HCT116 (cell line): ENCODE data around the gene TCHP. TPM values are rescaled to one million over a fixed set of nuclear protein-coding genes. Genes with fewer than 3 reads are reported as not detected.

Experiments
- ATAC-seq: fragments of 200-7000 bp; cut with Tn5 transposase; 2 replicates; pipeline ENCODE4 v1.9.1; 2020; ENCODE audit warnings: mild to moderate bottlenecking, moderate library complexity
- BruUV-seq: library from RNA; stranded (reverse); fragments of 400-500 nt; replicated peaks from 2 replicates; lab custom pipeline; 2021; lab: Mats Ljungman, UMichigan
- CTCF ChIA-PET: fragments of 300-600 bp; sonication (Branson Sonifier 250); formaldehyde crosslinking; loops from one replicate; lab custom pipeline; 2021; ENCODE audit warnings: antibody characterized with exemption; lab: Charles Lee
- POLR2A ChIA-PET: fragments of 300-600, 350-600 bp; sonication (Branson Sonifier 250); formaldehyde crosslinking; loops from one replicate; lab custom pipeline; 2021; ENCODE audit warnings: antibody characterized with exemption; lab: Charles Lee
- RAD21 ChIA-PET, 2 experiments: fragments of 300-600 bp; sonication (Branson Sonifier 250); formaldehyde crosslinking; loops; one replicate each; lab custom pipeline; 2023; ENCODE audit warnings: low total read pairs in 2 of 2; ENCODE audit not compliant: uncharacterized antibody in 2 of 2, unreplicated experiment in 2 of 2, low non-redundant PET in 1 of 2; lab: Charles Lee
- DNase-seq: peaks from one replicate; pipeline ENCODE4 v3.0.0-alpha.2; 2010; ENCODE audit warnings: low read depth, low spot score
- H2AFZ ChIP-seq: fragments of 200-600 bp; shearing (Covaris generic), sonication (generic); 2 replicates; pipeline ENCODE4 v1.6.1; 2017; ENCODE audit warnings: low read depth, mixed run types, mixed read lengths, antibody characterized with exemption, low read length; ENCODE audit not compliant: poor library complexity, severe bottlenecking
- H3K27ac ChIP-seq: 2 replicates; pipeline ENCODE4 v1.5.1; 2012; ENCODE audit warnings: low read depth, low read length
- H3K27me3 ChIP-seq: fragments of 200-600 bp; sonication (generic); 2 replicates; pipeline ENCODE4 v1.6.1; 2016; ENCODE audit warnings: mixed run types, low read length, mixed read lengths; ENCODE audit not compliant: insufficient read depth
- H3K36me3 ChIP-seq, 2 experiments: fragments of 200-500 bp in 1 of 2; fragments of 200-600 bp in 1 of 2; sonication (Bioruptor generic) in 1 of 2; sonication (generic) in 1 of 2; 2 replicates each; pipeline versions ENCODE4 v1.5.1 to v1.6.1; 2014 to 2016; ENCODE audit warnings: low read length in 2 of 2, inconsistent platforms in 1 of 2, mixed read lengths in 1 of 2, mixed run types in 1 of 2; ENCODE audit not compliant: insufficient read depth in 2 of 2, control insufficient read depth in 1 of 2
- H3K4me1 ChIP-seq, 2 experiments: fragments of 200-600 bp in 1 of 2; sonication (generic) in 1 of 2; 2 replicates each; pipeline versions ENCODE4 v1.5.1 to v1.6.1; 2012 to 2017; ENCODE audit warnings: low read length in 2 of 2, inconsistent platforms in 1 of 2, mild to moderate bottlenecking in 1 of 2, mixed read lengths in 1 of 2, mixed run types in 1 of 2, moderate library complexity in 1 of 2; ENCODE audit not compliant: insufficient read depth in 2 of 2, control insufficient read depth in 1 of 2
- H3K4me2 ChIP-seq: fragments of 200-600 bp; sonication (generic); 2 replicates; pipeline ENCODE4 v1.6.1; 2017; ENCODE audit warnings: mixed run types, low read length, mixed read lengths
- H3K4me3 ChIP-seq, 2 experiments: fragments of 200-600 bp in 1 of 2; sonication (generic) in 1 of 2; replicated peaks in 1 of 2; 2 replicates each; pipeline ENCODE4 v1.5.1; 2011 to 2016; ENCODE audit warnings: low read length in 2 of 2, control low read depth in 1 of 2, low read depth in 1 of 2, mild to moderate bottlenecking in 1 of 2, mixed read lengths in 1 of 2, mixed run types in 1 of 2
- H3K79me2 ChIP-seq: fragments of 200-600 bp; sonication (generic); 2 replicates; pipeline ENCODE4 v1.6.1; 2017; ENCODE audit warnings: mild to moderate bottlenecking, mixed run types, low read length, moderate library complexity, mixed read lengths; ENCODE audit not compliant: insufficient read depth
- H3K9ac ChIP-seq: fragments of 200-600 bp; sonication (generic); 2 replicates; pipeline ENCODE4 v1.6.1; 2016; ENCODE audit warnings: low read length, mixed read lengths
- H3K9me2 ChIP-seq: fragments of 200-600 bp; sonication (generic), shearing (Covaris generic); 2 replicates; pipeline ENCODE4 v1.6.1; 2017; ENCODE audit warnings: mixed run types, mild to moderate bottlenecking, moderate library complexity; ENCODE audit not compliant: insufficient read depth
- H3K9me3 ChIP-seq, 2 experiments: fragments of 200-500 bp in 1 of 2; fragments of 200-600 bp in 1 of 2; sonication (Bioruptor generic) in 1 of 2; sonication (generic) in 1 of 2; 2 replicates each; pipeline ENCODE4 v1.6.1; 2014 to 2017; ENCODE audit warnings: low read length in 2 of 2, mixed read lengths in 2 of 2, inconsistent platforms in 1 of 2, low read depth in 1 of 2, mild to moderate bottlenecking in 1 of 2, mixed run types in 1 of 2, moderate library complexity in 1 of 2; ENCODE audit not compliant: control insufficient read depth in 1 of 2, insufficient read depth in 1 of 2
- H4K20me1 ChIP-seq: fragments of 200-600 bp; sonication (generic), shearing (Covaris generic); 2 replicates; pipeline ENCODE4 v1.6.1; 2017; ENCODE audit warnings: mixed run types, mild to moderate bottlenecking, moderate library complexity; ENCODE audit not compliant: insufficient read depth
- ATF3 ChIP-seq: IDR thresholded peaks from 2 replicates; pipeline ENCODE4 v1.6.1; 2012
- CBX3 ChIP-seq: IDR thresholded peaks from 2 replicates; pipeline ENCODE4 v1.6.1; 2012; ENCODE audit warnings: low read depth
- CTCF ChIP-seq, 3 experiments: fragments of 200-600 bp in 1 of 3; sonication (generic) in 1 of 3; IDR thresholded peaks in 2 of 3; conservative IDR thresholded peaks in 1 of 3; 2 replicates each; pipeline ENCODE4 v1.5.1; 2012 to 2017; ENCODE audit warnings: low read depth in 2 of 3, low read length in 2 of 3, antibody characterized with exemption in 1 of 3, borderline replicate concordance in 1 of 3, control low read depth in 1 of 3, mild to moderate bottlenecking in 1 of 3, mixed read lengths in 1 of 3, mixed run types in 1 of 3, moderate library complexity in 1 of 3; ENCODE audit not compliant: insufficient read depth in 1 of 3
- EGR1 ChIP-seq: IDR thresholded peaks from 2 replicates; pipeline ENCODE4 v1.6.1; 2012; ENCODE audit warnings: low read depth
- ELF1 ChIP-seq: IDR thresholded peaks from 2 replicates; pipeline ENCODE4 v1.6.1; 2012; ENCODE audit warnings: low read depth, borderline replicate concordance
- EZH2 ChIP-seq: fragments of 200-600 bp; sonication (generic); IDR thresholded peaks from 2 replicates; pipeline ENCODE4 v1.6.1; 2017; ENCODE audit warnings: antibody characterized with exemption, mixed run types
- EZH2phosphoT487 ChIP-seq: fragments of 200-600 bp; IDR thresholded peaks from 2 replicates; pipeline ENCODE4 v1.6.1; 2018; ENCODE audit warnings: antibody characterized with exemption, borderline replicate concordance
- FOSL1 ChIP-seq: IDR thresholded peaks from 2 replicates; pipeline ENCODE4 v1.6.1; 2012; ENCODE audit warnings: low read depth
- JUND ChIP-seq: IDR thresholded peaks from 2 replicates; pipeline ENCODE4 v1.6.1; 2012
- MAX ChIP-seq: IDR thresholded peaks from 2 replicates; pipeline ENCODE4 v1.6.1; 2012
- POLR2AphosphoS5 ChIP-seq: IDR thresholded peaks from 2 replicates; pipeline ENCODE4 v1.6.1; 2011; ENCODE audit warnings: mild to moderate bottlenecking, low read depth, low read length, moderate library complexity
- RAD21 ChIP-seq: IDR thresholded peaks from 2 replicates; pipeline ENCODE4 v1.6.1; 2012; ENCODE audit warnings: low read depth, mild to moderate bottlenecking
- SIN3A ChIP-seq: IDR thresholded peaks from 2 replicates; pipeline ENCODE4 v1.6.1; 2012; ENCODE audit warnings: low read depth
- SP1 ChIP-seq: IDR thresholded peaks from 2 replicates; pipeline ENCODE4 v1.6.1; 2012; ENCODE audit warnings: low read depth
- SRF ChIP-seq: IDR thresholded peaks from 2 replicates; pipeline ENCODE4 v1.6.1; 2012; ENCODE audit warnings: low read depth
- TCF7L2 ChIP-seq: IDR thresholded peaks from 2 replicates; pipeline ENCODE4 v1.7.0; 2011; ENCODE audit warnings: borderline replicate concordance, inconsistent platforms; ENCODE audit not compliant: insufficient read depth, insufficient read length; ENCODE audit errors: extremely low read depth
- ZBTB33 ChIP-seq: IDR thresholded peaks from 2 replicates; pipeline ENCODE4 v1.6.1; 2011; ENCODE audit warnings: mild to moderate bottlenecking, low read length, moderate library complexity; ENCODE audit not compliant: insufficient replicate concordance; ENCODE audit errors: extremely low read depth
- ZFX ChIP-seq: fragments of 450-650 bp; IDR thresholded peaks from 2 replicates; pipeline ENCODE4 v1.6.1; 2017
- ZNF274 ChIP-seq: fragments of 200-500 bp; sonication (Bioruptor generic); IDR thresholded peaks from 2 replicates; pipeline ENCODE4 v1.6.1; 2014; ENCODE audit warnings: mild to moderate bottlenecking, low read depth, low read length, inconsistent platforms
- intact Hi-C: fragments of 100-400 bp; cut with micrococcal nuclease; formaldehyde crosslinking; loops from 2 replicates; pipeline ENCODE4 v1.10.0; 2022
- total RNA-seq: library from RNA; stranded (reverse); gene quantifications from one replicate; pipeline ENCODE4 v1.2.1, GENCODE V29; 2021; ENCODE audit not compliant: unreplicated experiment
- TF ChIP-seq, protein P1 (sequence below): IDR thresholded peaks from 2 replicates; pipeline ENCODE4 v1.6.1; 2012; ENCODE audit warnings: low read depth

The TCHP gene
- total RNA-seq, 1 experiment from 2014 or later, result 17.3 TPM

- Histone ChIP-seq H3K4me3 (no peak overlapping the region), H3K9me3 (no peaks in the 10 kb centered on the region), H2AFZ (no peak overlapping the region), H3K27ac (no peak overlapping the region), H4K20me1 (no peaks in the 10 kb centered on the region), H3K27me3 (no peaks in the 10 kb centered on the region), H3K4me2 (no peak overlapping the region), H3K36me3 (no peaks in the 10 kb centered on the region), H3K9me2 (no peaks in the 10 kb centered on the region), H3K9ac (no peak overlapping the region), H3K79me2 (no peaks in the 10 kb centered on the region; the same call in 1 of the 2 replicates), H3K4me1 (0 out of 4 replicates have a peak, but pooled peaks cover 0 to 5% of the 10 kb centered on the region in 2 experiments)
- no peak for DNase-seq
- TF ChIP-seq, protein P1, sequence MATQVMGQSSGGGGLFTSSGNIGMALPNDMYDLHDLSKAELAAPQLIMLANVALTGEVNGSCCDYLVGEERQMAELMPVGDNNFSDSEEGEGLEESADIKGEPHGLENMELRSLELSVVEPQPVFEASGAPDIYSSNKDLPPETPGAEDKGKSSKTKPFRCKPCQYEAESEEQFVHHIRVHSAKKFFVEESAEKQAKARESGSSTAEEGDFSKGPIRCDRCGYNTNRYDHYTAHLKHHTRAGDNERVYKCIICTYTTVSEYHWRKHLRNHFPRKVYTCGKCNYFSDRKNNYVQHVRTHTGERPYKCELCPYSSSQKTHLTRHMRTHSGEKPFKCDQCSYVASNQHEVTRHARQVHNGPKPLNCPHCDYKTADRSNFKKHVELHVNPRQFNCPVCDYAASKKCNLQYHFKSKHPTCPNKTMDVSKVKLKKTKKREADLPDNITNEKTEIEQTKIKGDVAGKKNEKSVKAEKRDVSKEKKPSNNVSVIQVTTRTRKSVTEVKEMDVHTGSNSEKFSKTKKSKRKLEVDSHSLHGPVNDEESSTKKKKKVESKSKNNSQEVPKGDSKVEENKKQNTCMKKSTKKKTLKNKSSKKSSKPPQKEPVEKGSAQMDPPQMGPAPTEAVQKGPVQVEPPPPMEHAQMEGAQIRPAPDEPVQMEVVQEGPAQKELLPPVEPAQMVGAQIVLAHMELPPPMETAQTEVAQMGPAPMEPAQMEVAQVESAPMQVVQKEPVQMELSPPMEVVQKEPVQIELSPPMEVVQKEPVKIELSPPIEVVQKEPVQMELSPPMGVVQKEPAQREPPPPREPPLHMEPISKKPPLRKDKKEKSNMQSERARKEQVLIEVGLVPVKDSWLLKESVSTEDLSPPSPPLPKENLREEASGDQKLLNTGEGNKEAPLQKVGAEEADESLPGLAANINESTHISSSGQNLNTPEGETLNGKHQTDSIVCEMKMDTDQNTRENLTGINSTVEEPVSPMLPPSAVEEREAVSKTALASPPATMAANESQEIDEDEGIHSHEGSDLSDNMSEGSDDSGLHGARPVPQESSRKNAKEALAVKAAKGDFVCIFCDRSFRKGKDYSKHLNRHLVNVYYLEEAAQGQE, result no peak
- TF ChIP-seq ELF1 (no peak), SRF (no peak), JUND (no peak), EZH2 (no peak), TCF7L2 (no peak), CTCF (IDR thresholded peaks at IDR 0.05 in 2 of 3, conservative IDR thresholded peaks at IDR 0.05 in 1 of 3; ENCODE audit: borderline replicate concordance in 1 of 3, insufficient read depth in 1 of 3, low read depth in 2 of 3, low read length in 2 of 3) (no peak), ZBTB33 (no peak), MAX (no peak), SP1 (no peak), RAD21 (no peak), EZH2phosphoT487 (no peak), CBX3 (no peak), ATF3 (no peak), ZFX (no peak), FOSL1 (no peak), POLR2AphosphoS5 (no peak), ZNF274 (no peak), EGR1 (no peak), SIN3A (no peak)
- RAD21 ChIA-PET, result no interaction called here
- POLR2A ChIA-PET, result no interaction called here
- intact Hi-C loops, result no loop called here
- CTCF ChIA-PET, result interaction anchor here (3.3 kb wide), 1 partner anchor 12 kb away, joined by 9 read pairs; no protein-coding TSS in a partner anchor
- BruUV-seq, result no TSS peak
- ATAC-seq, result no peak
These were observed 35.2 kb upstream of the TCHP start for GRCh38 chr12:109864916-109865315.
